Glutamatergic neuron (in vitro differentiated cells): ENCODE measurements around the gene COX6B2. TPM values are rescaled to one million over a fixed set of nuclear protein-coding genes. Genes with fewer than 3 reads are reported as not detected.

ENCODE experiments used
- DNase-seq: peaks from one replicate; pipeline ENCODE4 v3.0.0; 2022
- H3K27ac Mint-ChIP-seq: one replicate; pipeline ENCODE4 v1.8.0; 2020; ENCODE audit warnings: mild to moderate bottlenecking, mixed read lengths, inconsistent platforms; ENCODE audit not compliant: unreplicated experiment
- H3K27me3 Mint-ChIP-seq: one replicate; pipeline ENCODE4 v1.8.0; 2020; ENCODE audit warnings: mild to moderate bottlenecking, moderate library complexity, mixed read lengths, inconsistent platforms; ENCODE audit not compliant: unreplicated experiment
- H3K36me3 Mint-ChIP-seq: one replicate; pipeline ENCODE4 v1.8.0; 2020; ENCODE audit warnings: mild to moderate bottlenecking, mixed read lengths, inconsistent platforms; ENCODE audit not compliant: unreplicated experiment
- H3K4me1 Mint-ChIP-seq: one replicate; pipeline ENCODE4 v1.8.0; 2020; ENCODE audit warnings: mild to moderate bottlenecking, low read depth, mixed read lengths, inconsistent platforms; ENCODE audit not compliant: unreplicated experiment
- H3K4me3 Mint-ChIP-seq: one replicate; pipeline ENCODE4 v1.8.0; 2020; ENCODE audit warnings: mild to moderate bottlenecking, mixed read lengths, inconsistent platforms; ENCODE audit not compliant: unreplicated experiment
- H3K9me3 Mint-ChIP-seq: one replicate; pipeline ENCODE4 v1.8.0; 2020; ENCODE audit warnings: mild to moderate bottlenecking, moderate library complexity, mixed read lengths, inconsistent platforms; ENCODE audit not compliant: unreplicated experiment
- total RNA-seq: library from RNA; stranded (reverse); fragmentation: NEBNext Ultra II Directional; extraction: Animal tissue kit (Norgen Biotek cat#: 25700); gene quantifications from one replicate; pipeline ENCODE4 v1.2.1, GENCODE V29; 2021; ENCODE audit not compliant: unreplicated experiment
- TF ChIP-seq, protein P1 (sequence below): fragments of 200-600 bp; sonication (generic); IDR thresholded peaks from one replicate; pipeline ENCODE4 v1.5.0; 2021; ENCODE audit not compliant: partially characterized antibody, unreplicated experiment

COX6B2 gene
- total RNA-seq, 1 donor from 2014 or later: 2.8 TPM

DNA sequence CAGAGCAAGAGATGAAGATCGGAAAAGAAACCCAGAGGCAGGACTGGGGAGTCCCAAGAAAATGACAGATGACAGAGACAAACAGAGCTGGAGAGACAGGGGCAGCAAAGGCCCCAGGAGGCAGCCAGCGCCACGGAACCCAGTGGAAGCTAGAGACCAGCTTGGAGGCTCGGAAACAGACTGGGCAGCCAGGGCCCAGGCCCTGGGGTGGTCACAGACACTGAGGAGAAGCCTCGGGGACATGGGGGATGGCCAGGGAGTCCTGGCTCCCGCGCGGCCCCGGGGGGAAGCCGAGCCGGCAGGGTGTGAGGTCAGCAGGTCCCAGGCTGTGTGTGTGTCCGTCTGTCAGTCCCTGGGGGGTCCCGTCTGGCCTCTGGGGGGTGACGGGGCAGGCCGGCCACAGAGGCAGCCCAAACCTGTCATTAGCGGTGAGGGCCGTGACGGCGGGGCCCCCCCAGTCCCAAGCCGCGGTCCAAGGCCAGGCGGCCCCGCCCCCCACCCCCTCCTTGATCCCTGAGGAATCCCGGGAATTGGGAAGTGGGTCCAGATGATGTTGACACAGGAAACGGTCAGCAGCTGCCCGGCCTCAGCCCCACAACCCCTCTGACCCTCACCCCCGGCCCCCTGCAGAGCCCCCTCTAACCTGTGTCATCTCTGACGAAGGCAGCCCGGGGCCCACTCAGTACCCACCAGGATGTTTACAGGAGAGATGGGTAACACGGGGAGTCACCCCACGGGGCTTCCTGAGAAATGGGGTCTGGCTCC, 19.7 kb upstream of the COX6B2 start:
- Mint-ChIP-seq H3K4me1 (peaks cover 23% of the 10 kb centered on the region), H3K4me3 (peak overlapping the region; percentile 83), H3K27ac (peak overlapping the region; percentile 90), H3K36me3 (no peaks in the 10 kb centered on the region), H3K9me3 (peaks cover 15% of the 10 kb centered on the region), H3K27me3 (peaks cover 13% of the 10 kb centered on the region)
- DNase-seq: peak; percentile 67
- TF ChIP-seq, protein P1, sequence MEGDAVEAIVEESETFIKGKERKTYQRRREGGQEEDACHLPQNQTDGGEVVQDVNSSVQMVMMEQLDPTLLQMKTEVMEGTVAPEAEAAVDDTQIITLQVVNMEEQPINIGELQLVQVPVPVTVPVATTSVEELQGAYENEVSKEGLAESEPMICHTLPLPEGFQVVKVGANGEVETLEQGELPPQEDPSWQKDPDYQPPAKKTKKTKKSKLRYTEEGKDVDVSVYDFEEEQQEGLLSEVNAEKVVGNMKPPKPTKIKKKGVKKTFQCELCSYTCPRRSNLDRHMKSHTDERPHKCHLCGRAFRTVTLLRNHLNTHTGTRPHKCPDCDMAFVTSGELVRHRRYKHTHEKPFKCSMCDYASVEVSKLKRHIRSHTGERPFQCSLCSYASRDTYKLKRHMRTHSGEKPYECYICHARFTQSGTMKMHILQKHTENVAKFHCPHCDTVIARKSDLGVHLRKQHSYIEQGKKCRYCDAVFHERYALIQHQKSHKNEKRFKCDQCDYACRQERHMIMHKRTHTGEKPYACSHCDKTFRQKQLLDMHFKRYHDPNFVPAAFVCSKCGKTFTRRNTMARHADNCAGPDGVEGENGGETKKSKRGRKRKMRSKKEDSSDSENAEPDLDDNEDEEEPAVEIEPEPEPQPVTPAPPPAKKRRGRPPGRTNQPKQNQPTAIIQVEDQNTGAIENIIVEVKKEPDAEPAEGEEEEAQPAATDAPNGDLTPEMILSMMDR: no peak

DNA sequence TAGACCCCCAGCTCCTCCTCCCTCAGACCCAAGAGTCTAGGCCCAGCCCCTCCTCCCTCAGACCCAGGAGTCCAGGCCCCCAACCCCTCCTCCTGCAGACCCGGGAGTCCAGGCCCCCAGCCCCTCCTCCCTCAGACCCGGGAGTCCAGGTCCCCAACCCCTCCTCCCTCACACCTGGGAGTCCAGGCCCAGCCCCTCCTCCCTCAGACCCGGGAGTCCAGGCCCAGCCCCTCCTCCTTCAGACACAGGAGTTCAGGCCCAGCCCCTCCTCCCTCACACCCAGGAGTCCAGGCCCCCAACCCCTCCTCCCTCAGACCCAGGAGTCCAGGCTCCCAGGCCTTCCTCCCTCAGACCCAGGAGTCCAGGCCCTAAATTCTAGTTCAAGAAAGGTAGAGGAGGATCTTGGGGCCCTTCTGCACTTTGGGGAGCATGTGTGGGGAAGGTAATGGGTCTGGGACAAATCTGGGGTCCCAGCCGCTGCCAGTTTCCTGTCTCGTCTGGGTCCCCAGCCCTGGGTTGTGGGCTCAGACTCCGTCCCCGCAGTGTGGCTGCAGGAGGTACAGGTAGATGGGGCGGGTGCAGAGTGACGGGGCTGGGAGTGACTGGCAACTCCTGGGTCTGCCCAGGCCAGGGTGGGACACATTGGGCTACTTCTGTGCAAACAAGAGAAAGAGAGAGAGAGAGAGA, 18.9 kb upstream of the COX6B2 start:
- TF ChIP-seq, protein P1: no peak
- Mint-ChIP-seq H3K9me3 (peaks cover 11% of the 10 kb centered on the region), H3K27ac (peak overlapping the region; percentile 90), H3K4me3 (peak overlapping the region; percentile 83), H3K4me1 (peaks cover 23% of the 10 kb centered on the region), H3K27me3 (peaks cover 12% of the 10 kb centered on the region), H3K36me3 (no peaks in the 10 kb centered on the region)
- DNase-seq: no peak

DNA sequence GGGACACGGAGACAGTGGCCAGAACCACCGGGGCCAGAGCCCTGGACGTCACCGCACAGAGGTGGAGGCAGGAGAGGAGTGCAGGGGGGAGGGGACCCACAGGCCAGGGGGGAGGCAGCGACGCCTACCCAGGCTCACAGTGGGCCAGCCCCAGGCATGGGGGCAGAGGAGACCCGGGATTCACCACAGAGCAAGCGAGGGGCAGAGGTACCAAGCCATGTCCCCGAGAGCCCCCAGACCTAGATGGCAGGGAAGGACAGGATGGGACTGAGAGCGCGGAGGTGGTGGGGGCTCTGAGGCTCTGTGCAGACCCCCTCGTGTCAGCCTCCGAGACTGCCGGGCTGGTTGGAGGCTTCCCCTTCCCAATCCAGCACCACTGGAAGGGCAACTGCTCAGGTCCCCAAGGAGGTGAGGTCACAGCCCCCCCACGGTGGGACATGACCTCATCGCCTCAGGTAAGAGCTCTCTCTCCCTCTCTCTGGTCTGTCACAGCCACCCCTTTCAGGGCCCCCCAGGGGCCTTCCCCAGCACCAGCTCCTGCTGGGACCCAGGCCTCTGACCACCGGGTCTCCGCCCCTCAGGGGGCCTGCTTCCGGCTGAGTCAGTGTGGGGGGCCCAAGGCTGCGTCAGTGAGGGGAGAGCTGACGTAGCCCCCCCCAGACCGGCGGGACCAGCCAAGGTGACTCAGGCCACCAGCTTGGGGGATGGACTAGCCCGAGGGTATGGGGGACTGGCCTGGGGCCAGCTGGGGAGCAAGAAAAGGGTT, 18.0 kb upstream of the COX6B2 start:
- Mint-ChIP-seq H3K27me3 (peaks cover 10% of the 10 kb centered on the region), H3K4me1 (peaks cover 21% of the 10 kb centered on the region), H3K27ac (no peak overlapping the region), H3K4me3 (peak overlapping the region; percentile 60), H3K9me3 (peaks cover 11% of the 10 kb centered on the region), H3K36me3 (no peaks in the 10 kb centered on the region)
- peak; percentile 54 for DNase-seq
- TF ChIP-seq, protein P1: no peak

DNA sequence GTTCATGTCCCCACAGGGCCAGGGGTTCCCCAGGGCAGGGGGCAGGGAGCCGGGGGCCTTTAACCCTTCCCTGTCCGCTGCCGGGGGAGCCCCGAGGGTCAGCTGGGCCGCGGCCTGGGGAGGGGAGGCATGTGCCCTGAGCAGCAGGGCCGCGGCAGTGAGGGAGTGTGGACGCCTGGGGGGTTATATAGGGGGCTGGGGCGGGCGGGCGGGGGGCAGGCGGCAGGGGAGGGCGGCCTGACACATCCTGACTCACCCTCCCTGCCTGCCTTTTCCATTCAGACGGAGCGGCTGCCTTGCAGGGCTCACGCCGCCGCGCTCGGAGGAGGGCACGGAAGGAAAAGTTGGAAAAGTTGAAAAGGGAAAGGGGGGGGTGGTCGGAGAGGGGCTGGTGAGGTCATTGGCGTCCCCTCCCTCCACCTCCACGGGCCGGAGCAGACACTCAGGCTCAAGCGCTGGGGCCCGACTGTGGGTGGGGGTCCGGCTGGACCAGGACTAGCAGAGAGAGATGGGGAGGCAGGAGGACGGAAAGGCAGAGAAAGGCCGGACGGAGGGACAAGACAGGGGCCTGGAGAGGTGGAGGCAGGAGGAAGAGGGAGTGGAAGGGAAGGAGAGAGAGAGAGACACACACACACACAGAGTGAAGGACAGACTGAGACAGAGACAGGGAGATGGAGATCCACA, 15.9 kb upstream of the COX6B2 start, which contains the start of gene IL11:
Gene IL11 (minus strand): TSS at position 159 of the 684 bp plus-strand sequence. CDS start 153 bp downstream, at position 6.
- TF ChIP-seq, protein P1: no peak
- peak within 1 kb of the TSS; percentile 68 for H3K27ac Mint-ChIP-seq
- peaks cover 14% of the 10 kb centered on the region for H3K4me1 Mint-ChIP-seq
- H3K27me3 Mint-ChIP-seq: peaks cover 7% of the 10 kb centered on the region
- peaks cover 12% of the 10 kb centered on the region for H3K9me3 Mint-ChIP-seq
- peak within 1 kb of the TSS; percentile 89 for H3K4me3 Mint-ChIP-seq
- DNase-seq: no peak
- no peaks in the 10 kb centered on the region for H3K36me3 Mint-ChIP-seq
